ENCODE data around the gene COL20A1. TPM values are rescaled to one million over a fixed set of nuclear protein-coding genes. Genes with fewer than 3 reads are reported as not detected.

COL20A1 gene
- total RNA-seq, 1 donor from 2014 or later = 0.25 TPM

DNA sequence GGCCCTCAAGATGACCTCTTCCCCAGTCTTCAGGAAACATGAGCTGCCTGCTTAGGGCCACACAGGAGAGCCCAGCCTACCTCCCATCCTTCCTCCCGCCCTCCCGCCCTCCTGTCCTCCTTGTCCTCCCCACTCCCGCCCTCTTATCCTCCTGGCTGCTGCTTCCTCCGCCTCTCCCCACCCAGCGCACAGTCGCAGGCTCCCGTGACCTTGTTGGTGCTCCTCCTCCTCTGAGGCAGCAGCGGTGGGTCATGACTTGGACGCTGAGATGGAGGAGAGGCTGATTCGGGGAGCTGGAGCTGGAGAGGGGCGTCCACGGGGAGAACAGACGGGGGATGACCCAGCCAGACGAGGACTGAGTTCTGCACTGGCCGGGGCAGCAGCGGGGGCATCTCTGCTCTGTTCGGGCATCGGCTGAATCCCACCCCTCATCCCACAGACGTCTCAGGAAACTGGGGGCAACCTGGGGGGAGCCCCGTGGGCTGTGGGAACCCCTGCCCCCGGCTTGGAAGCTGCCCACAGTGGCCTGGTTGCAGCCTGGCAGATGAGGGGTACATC is 35.8 kb downstream of the COL20A1 start:
- peaks cover 5% of the 10 kb centered on the region for H3K27me3 Mint-ChIP-seq (ENCODE audit: low read depth)
- H3K4me1 Mint-ChIP-seq = peaks cover 7% of the 10 kb centered on the region
- TF ChIP-seq, protein P1, sequence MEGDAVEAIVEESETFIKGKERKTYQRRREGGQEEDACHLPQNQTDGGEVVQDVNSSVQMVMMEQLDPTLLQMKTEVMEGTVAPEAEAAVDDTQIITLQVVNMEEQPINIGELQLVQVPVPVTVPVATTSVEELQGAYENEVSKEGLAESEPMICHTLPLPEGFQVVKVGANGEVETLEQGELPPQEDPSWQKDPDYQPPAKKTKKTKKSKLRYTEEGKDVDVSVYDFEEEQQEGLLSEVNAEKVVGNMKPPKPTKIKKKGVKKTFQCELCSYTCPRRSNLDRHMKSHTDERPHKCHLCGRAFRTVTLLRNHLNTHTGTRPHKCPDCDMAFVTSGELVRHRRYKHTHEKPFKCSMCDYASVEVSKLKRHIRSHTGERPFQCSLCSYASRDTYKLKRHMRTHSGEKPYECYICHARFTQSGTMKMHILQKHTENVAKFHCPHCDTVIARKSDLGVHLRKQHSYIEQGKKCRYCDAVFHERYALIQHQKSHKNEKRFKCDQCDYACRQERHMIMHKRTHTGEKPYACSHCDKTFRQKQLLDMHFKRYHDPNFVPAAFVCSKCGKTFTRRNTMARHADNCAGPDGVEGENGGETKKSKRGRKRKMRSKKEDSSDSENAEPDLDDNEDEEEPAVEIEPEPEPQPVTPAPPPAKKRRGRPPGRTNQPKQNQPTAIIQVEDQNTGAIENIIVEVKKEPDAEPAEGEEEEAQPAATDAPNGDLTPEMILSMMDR (IDR thresholded peaks at IDR 0.05; ENCODE audit: unreplicated experiment) = no peak
- DNase-seq (ENCODE audit: low spot score in 2 of 2, unreplicated experiment in 2 of 2) = no peak
- H3K27ac Mint-ChIP-seq = no peak overlapping the region
- peaks cover 7% of the 10 kb centered on the region for H3K9me3 Mint-ChIP-seq
- no peak overlapping the region for H3K4me3 Mint-ChIP-seq
- H3K36me3 Mint-ChIP-seq = peaks cover 3% of the 10 kb centered on the region

- Mint-ChIP-seq H3K27ac (no peak overlapping the region), H3K27me3 (ENCODE audit: low read depth) (no peaks in the 10 kb centered on the region), H3K9me3 (peaks cover 7% of the 10 kb centered on the region), H3K36me3 (peaks cover 3% of the 10 kb centered on the region), H3K4me1 (peaks cover 7% of the 10 kb centered on the region), H3K4me3 (no peak overlapping the region)
- no peak for DNase-seq (ENCODE audit: low spot score in 2 of 2, unreplicated experiment in 2 of 2)
- TF ChIP-seq, protein P1 (IDR thresholded peaks at IDR 0.05; ENCODE audit: unreplicated experiment) = no peak
Measured at GRCh38 chr20:63329331-63330083, 36.5 kb downstream of the COL20A1 start.

DNA sequence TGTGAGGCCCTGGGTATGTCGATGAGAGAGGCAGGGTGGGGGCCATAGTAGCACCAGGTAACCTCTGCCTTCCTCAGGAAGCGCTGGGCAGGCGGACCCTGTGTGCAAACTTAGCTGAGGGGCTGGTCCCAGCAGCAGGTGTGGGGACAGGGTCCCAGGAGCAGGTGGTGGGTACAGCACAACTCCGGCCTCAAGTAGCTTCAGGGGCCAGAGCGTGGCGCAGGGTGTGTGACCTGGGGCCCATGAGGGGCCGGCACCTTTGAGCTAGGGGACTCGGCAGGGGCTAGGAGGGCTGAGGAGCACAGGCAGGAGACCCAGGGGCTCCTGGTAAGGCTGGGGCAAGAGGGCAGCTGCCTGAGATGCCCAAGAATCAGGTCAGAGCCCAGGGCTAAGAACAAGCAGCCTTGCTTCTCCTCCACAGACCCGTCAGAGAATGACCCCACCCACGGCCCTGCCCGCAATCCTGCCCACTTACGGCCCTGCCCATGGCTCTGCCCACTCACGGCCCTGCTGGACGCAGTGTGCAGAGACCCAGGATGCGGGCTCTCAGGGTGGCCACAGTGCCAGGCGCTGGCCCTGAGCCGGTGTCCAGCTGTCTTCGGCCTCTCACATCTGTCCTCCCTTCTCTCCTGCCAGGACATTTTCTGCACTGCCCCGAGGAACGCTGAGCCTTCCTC is 37.2 kb downstream of the COL20A1 start:
- Mint-ChIP-seq H3K27me3 (ENCODE audit: low read depth) (no peaks in the 10 kb centered on the region), H3K4me1 (peaks cover 7% of the 10 kb centered on the region), H3K4me3 (no peak overlapping the region), H3K9me3 (peaks cover 7% of the 10 kb centered on the region), H3K36me3 (peaks cover 3% of the 10 kb centered on the region), H3K27ac (peak overlapping the region; percentile 50)
- TF ChIP-seq, protein P1 (IDR thresholded peaks at IDR 0.05; ENCODE audit: unreplicated experiment) = no peak
- no peak for DNase-seq (ENCODE audit: low spot score in 2 of 2, unreplicated experiment in 2 of 2)

GRCh38 chr20:63330940-63331339 is 38.0 kb downstream of the COL20A1 start:
- Mint-ChIP-seq H3K36me3 (peaks cover 3% of the 10 kb centered on the region), H3K4me1 (peaks cover 7% of the 10 kb centered on the region), H3K4me3 (no peak overlapping the region), H3K27ac (peak overlapping the region; percentile 50), H3K27me3 (ENCODE audit: low read depth) (peaks cover 6% of the 10 kb centered on the region), H3K9me3 (peaks cover 7% of the 10 kb centered on the region)
- DNase-seq (ENCODE audit: low spot score in 2 of 2, unreplicated experiment in 2 of 2) = no peak
- TF ChIP-seq, protein P1 (IDR thresholded peaks at IDR 0.05; ENCODE audit: unreplicated experiment) = no peak

- Mint-ChIP-seq H3K9me3 (peaks cover 7% of the 10 kb centered on the region), H3K27ac (no peak overlapping the region), H3K4me3 (no peak overlapping the region), H3K27me3 (ENCODE audit: low read depth) (peaks cover 9% of the 10 kb centered on the region), H3K4me1 (peaks cover 8% of the 10 kb centered on the region), H3K36me3 (peaks cover 3% of the 10 kb centered on the region)
- no peak for DNase-seq (ENCODE audit: low spot score in 2 of 2, unreplicated experiment in 2 of 2)
- TF ChIP-seq, protein P1 (IDR thresholded peaks at IDR 0.05; ENCODE audit: unreplicated experiment) = no peak
Measured at GRCh38 chr20:63331741-63332400, 38.9 kb downstream of the COL20A1 start.
